Loucy (cell line): ENCODE data around the gene CYYR1.

Experiments used
- CTCF ChIP-seq: fragments of 200-600 bp; sonication (generic); conservative IDR thresholded peaks from 2 replicates; pipeline ENCODE4 v1.5.1; 2014; ENCODE audit warnings: mild to moderate bottlenecking, antibody characterized with exemption, low read length
- EZH2phosphoT487 ChIP-seq: fragments of 200-600 bp; IDR thresholded peaks from 2 replicates; pipeline ENCODE4 v1.6.1; 2018; ENCODE audit warnings: antibody characterized with exemption, mild to moderate bottlenecking, moderate library complexity, borderline replicate concordance

DNA sequence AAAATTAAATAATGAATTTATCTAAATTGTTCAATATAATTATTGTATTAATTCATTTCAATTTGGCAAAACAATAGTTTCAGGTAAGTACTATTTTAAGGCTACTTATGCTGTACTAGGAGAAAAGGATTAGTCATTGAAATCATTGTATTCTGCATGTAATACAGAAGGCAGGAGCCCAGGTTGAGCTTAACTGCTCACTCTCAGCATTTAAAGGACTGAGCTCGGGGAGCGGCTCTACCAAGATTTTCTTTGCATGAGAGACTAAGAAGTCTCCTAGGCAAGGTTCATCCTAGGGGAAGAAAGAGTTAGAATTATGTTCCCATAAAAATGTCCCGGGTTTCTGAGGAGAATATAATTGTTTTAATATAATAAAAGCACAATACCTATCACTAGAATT lies 112.5 kb downstream of the CYYR1 start:
- TF ChIP-seq CTCF (no peak), EZH2phosphoT487 (no peak)
